DND-41 (cell line): ENCODE measurements around the gene LYPD6B.

Source experiments
- ATAC-seq: fragments of 200-7000 bp; cut with Tn5 transposase; 3 replicates; pipeline ENCODE4 v1.9.1; 2021; ENCODE audit warnings: low read depth; ENCODE audit not compliant: insufficient read depth
- DNase-seq: peaks from one replicate; pipeline ENCODE4 v3.0.0-alpha.2; 2020
- H2AFZ ChIP-seq: 2 replicates; pipeline ENCODE4 v1.6.0; 2012; ENCODE audit warnings: low read depth, low read length
- H3K27ac ChIP-seq: 2 replicates; pipeline ENCODE4 v1.5.1; 2012; ENCODE audit warnings: low read length, inconsistent platforms
- H3K27me3 ChIP-seq: fragments of 200-600 bp; sonication (generic); 2 replicates; pipeline ENCODE4 v1.6.0; 2012; ENCODE audit warnings: low read length, mild to moderate bottlenecking, inconsistent platforms; ENCODE audit not compliant: insufficient read depth, poor library complexity
- H3K36me3 ChIP-seq: 2 replicates; pipeline ENCODE4 v1.5.1; 2012; ENCODE audit warnings: low read length, inconsistent platforms; ENCODE audit not compliant: insufficient read depth
- H3K4me1 ChIP-seq: 2 replicates; pipeline ENCODE4 v1.5.1; 2012; ENCODE audit warnings: mild to moderate bottlenecking, low read length; ENCODE audit not compliant: insufficient read depth
- H3K4me2 ChIP-seq: 2 replicates; pipeline ENCODE4 v1.6.0; 2012; ENCODE audit warnings: mild to moderate bottlenecking, moderate library complexity, low read length, inconsistent platforms; ENCODE audit not compliant: insufficient read depth
- H3K4me3 ChIP-seq, 2 experiments: fragments of 200-600 bp in 1 of 2; shearing (Covaris generic) in 1 of 2; 2 replicates each; pipeline ENCODE4 v1.5.1; 2012 to 2016; ENCODE audit warnings: inconsistent platforms in 2 of 2, low read length in 2 of 2, mild to moderate bottlenecking in 2 of 2, low read depth in 1 of 2, moderate library complexity in 1 of 2
- H3K79me2 ChIP-seq: 2 replicates; pipeline ENCODE4 v1.6.0; 2012; ENCODE audit warnings: low read length, inconsistent platforms; ENCODE audit not compliant: insufficient read depth
- H3K9ac ChIP-seq: 2 replicates; pipeline ENCODE4 v1.6.0; 2012; ENCODE audit warnings: low read depth, mild to moderate bottlenecking, inconsistent platforms, low read length, moderate library complexity
- H3K9me3 ChIP-seq: 2 replicates; pipeline ENCODE4 v1.5.1; 2012; ENCODE audit warnings: low read length, moderate library complexity, mild to moderate bottlenecking, inconsistent platforms; ENCODE audit not compliant: insufficient read depth, severe bottlenecking
- H4K20me1 ChIP-seq: 2 replicates; pipeline ENCODE4 v1.6.0; 2012; ENCODE audit warnings: low read length; ENCODE audit not compliant: insufficient read depth
- EZH2 ChIP-seq: IDR thresholded peaks from 3 replicates; pipeline ENCODE4 v1.6.1; 2012; ENCODE audit warnings: borderline replicate concordance, low read depth, mild to moderate bottlenecking, moderate library complexity, low read length, inconsistent platforms; ENCODE audit not compliant: severe bottlenecking
- TF ChIP-seq, protein P1 (sequence below): IDR thresholded peaks from 2 replicates; pipeline ENCODE4 v1.5.1; 2012; ENCODE audit warnings: borderline replicate concordance, low read length, moderate library complexity, mild to moderate bottlenecking; ENCODE audit not compliant: poor library complexity, severe bottlenecking; ENCODE audit errors: extremely low read depth

LYPD6B gene

DNA sequence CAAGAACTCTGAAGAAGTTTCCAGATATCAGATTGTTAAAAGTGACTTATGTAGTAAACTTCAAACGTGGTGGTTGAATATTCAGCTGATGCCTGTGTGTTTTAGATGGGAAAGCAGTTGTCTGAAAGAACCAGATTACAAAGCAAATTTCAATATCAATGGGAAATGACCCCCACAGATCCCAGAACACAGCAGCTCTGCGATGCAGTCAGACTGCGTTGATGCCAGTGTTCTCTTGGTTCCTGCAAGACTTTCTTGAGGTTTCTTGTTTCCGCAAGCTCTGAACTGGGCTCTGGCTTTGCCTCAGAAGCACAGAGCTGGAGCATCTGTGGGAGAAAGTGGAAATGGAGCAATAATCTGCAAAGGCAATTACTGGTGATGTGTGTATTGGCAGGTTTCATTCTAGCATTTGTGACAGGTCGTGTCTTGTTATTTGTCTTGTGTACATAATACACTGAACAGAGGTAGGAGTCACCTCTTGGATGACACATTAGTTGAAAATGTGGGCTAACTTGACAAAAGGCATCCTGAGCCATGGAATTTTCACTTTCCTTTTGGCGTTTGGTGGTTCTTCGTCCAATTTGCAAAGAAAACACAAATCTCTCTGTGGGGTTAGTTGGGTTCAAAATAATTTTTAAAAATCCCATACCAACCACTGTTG is 10.8 kb upstream of the LYPD6B start:
- H3K79me2 ChIP-seq, result no peaks in the 10 kb centered on the region
- no peaks in the 10 kb centered on the region for H3K9me3 ChIP-seq
- H3K9ac ChIP-seq, result no peak overlapping the region
- TF ChIP-seq, protein P1, sequence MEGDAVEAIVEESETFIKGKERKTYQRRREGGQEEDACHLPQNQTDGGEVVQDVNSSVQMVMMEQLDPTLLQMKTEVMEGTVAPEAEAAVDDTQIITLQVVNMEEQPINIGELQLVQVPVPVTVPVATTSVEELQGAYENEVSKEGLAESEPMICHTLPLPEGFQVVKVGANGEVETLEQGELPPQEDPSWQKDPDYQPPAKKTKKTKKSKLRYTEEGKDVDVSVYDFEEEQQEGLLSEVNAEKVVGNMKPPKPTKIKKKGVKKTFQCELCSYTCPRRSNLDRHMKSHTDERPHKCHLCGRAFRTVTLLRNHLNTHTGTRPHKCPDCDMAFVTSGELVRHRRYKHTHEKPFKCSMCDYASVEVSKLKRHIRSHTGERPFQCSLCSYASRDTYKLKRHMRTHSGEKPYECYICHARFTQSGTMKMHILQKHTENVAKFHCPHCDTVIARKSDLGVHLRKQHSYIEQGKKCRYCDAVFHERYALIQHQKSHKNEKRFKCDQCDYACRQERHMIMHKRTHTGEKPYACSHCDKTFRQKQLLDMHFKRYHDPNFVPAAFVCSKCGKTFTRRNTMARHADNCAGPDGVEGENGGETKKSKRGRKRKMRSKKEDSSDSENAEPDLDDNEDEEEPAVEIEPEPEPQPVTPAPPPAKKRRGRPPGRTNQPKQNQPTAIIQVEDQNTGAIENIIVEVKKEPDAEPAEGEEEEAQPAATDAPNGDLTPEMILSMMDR, result no peak
- no peak for TF ChIP-seq EZH2
- no peak overlapping the region for H2AFZ ChIP-seq
- H4K20me1 ChIP-seq, result no peaks in the 10 kb centered on the region
- no peak overlapping the region for H3K4me3 ChIP-seq
- ATAC-seq (no peak), DNase-seq (no peak)
- H3K36me3 ChIP-seq, result no peaks in the 10 kb centered on the region
- peaks cover 13% of the 10 kb centered on the region for H3K27me3 ChIP-seq
- no peak overlapping the region for H3K4me2 ChIP-seq
- no peaks in the 10 kb centered on the region for H3K4me1 ChIP-seq
- H3K27ac ChIP-seq, result no peak overlapping the region

DNA sequence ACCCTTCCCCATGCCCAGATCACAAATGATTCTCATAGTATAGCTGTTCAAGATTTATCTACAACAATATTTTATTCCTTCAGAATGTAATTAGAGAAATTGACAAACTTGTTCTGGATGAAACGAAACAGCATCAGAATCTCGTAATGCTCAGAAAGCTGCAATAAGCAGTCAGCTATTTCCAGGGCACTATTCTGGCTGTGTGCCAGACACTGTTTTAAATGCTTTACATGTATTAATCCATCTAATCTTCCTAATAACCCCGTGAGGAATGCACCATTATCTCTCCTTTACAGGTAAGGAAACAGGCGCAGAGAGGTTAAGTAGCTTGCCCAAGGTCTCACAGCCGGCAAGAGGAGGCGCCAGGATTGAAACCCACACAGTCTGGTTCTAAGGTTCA is 10.1 kb upstream of the LYPD6B start:
- Histone ChIP-seq H3K27me3 (peaks cover 15% of the 10 kb centered on the region), H3K79me2 (no peaks in the 10 kb centered on the region), H3K27ac (no peak overlapping the region), H3K4me2 (no peak overlapping the region), H3K36me3 (no peaks in the 10 kb centered on the region), H4K20me1 (no peaks in the 10 kb centered on the region), H2AFZ (no peak overlapping the region), H3K4me1 (no peaks in the 10 kb centered on the region), H3K9me3 (no peaks in the 10 kb centered on the region), H3K4me3 (no peak overlapping the region), H3K9ac (no peak overlapping the region)
- DNase-seq (no peak), ATAC-seq (no peak)
- TF ChIP-seq EZH2, result no peak
- TF ChIP-seq, protein P1, result no peak

DNA sequence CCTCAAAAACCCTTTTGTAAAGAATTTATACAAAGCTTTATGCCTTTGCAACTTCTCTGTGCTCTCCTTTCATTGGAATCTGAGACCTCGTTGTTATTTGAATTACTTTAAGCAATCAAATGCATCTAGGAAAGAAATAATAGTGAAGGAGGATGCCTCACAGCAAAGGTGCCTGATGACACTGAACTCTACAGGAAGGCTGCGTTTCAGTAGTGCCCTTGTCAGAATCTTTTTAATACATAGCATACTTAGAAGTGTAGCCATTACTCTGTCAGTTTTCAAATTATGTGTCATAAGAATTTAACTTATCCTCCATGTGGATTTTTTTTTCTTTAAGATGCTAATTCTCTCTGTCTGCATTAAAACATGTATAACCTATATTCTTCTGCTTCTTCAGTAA is 9.6 kb upstream of the LYPD6B start:
- no peak for TF ChIP-seq EZH2
- TF ChIP-seq, protein P1, result no peak
- Histone ChIP-seq H3K4me1 (no peaks in the 10 kb centered on the region), H3K36me3 (no peaks in the 10 kb centered on the region), H3K4me3 (no peak overlapping the region), H3K27me3 (peaks cover 16% of the 10 kb centered on the region), H3K79me2 (no peaks in the 10 kb centered on the region), H3K27ac (no peak overlapping the region), H3K4me2 (no peak overlapping the region), H3K9ac (no peak overlapping the region), H2AFZ (no peak overlapping the region), H3K9me3 (no peaks in the 10 kb centered on the region), H4K20me1 (no peaks in the 10 kb centered on the region)
- ATAC-seq, result no peak
- no peak for DNase-seq
